GM12864 (cell line): ENCODE data around the gene SLC48A1.
"Not testable (repeated sequence)": the region's sequence is repeated elsewhere in the genome, so short reads cannot be mapped to it uniquely, and the experiment has no call there.

Experiments
- DNase-seq: peaks from one replicate; pipeline ENCODE4 v3.0.0-alpha.2; 2011; ENCODE audit warnings: low read depth
- H3K4me3 ChIP-seq: 2 replicates; pipeline ENCODE4 v1.5.1; 2011; ENCODE audit warnings: mild to moderate bottlenecking, low read depth, low read length, control low read depth
- TF ChIP-seq, protein P1 (sequence below): IDR thresholded peaks from 2 replicates; pipeline ENCODE4 v1.5.1; 2011; ENCODE audit warnings: low read depth, mild to moderate bottlenecking, moderate library complexity, low read length, control low read depth, inconsistent platforms; ENCODE audit errors: missing control alignments

Gene SLC48A1

DNA sequence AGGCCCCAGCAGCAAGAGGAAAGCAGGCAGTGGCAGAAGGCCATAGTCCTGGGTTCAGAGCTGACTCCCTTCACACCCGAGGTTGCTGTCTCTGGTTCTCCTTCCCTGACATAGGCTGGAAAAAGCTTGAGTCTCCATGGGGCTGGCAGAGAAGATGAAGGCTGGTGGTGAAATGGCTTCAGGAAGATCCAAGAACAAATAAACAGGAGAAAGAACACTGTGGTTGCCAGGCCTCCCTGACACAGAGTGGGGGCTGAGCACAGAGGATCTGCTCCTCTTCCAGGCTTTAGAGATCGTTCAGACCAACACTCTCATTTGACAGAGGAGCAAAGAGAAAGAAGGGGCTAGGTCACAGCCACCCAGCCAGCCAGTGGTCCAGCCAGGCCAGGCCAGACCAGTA lies 32.4 kb downstream of the SLC48A1 start:
- no peak for DNase-seq
- TF ChIP-seq, protein P1, sequence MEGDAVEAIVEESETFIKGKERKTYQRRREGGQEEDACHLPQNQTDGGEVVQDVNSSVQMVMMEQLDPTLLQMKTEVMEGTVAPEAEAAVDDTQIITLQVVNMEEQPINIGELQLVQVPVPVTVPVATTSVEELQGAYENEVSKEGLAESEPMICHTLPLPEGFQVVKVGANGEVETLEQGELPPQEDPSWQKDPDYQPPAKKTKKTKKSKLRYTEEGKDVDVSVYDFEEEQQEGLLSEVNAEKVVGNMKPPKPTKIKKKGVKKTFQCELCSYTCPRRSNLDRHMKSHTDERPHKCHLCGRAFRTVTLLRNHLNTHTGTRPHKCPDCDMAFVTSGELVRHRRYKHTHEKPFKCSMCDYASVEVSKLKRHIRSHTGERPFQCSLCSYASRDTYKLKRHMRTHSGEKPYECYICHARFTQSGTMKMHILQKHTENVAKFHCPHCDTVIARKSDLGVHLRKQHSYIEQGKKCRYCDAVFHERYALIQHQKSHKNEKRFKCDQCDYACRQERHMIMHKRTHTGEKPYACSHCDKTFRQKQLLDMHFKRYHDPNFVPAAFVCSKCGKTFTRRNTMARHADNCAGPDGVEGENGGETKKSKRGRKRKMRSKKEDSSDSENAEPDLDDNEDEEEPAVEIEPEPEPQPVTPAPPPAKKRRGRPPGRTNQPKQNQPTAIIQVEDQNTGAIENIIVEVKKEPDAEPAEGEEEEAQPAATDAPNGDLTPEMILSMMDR = no peak
- H3K4me3 ChIP-seq = no peak overlapping the region

DNA sequence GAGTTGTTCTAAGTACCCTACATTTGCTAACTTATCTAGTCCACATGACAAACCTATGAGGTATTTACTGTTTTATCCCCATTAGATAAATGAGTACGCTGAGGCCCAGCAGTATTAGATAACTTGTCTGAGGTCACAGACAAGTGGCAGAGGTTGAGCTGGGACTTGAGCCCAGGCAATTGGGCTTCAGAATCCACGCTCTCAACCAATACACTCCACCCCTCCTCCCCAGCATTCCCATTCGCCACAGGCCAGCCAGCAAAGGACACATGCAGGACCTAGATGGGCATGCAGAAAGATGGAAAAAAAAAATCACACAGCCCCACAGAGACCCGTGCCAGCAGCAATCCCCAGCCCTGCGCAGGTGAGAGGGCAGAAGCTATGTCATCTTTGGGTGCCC lies 34.3 kb downstream of the SLC48A1 start:
- H3K4me3 ChIP-seq = no peak overlapping the region
- TF ChIP-seq, protein P1 = no peak
- DNase-seq = no peak

GRCh38 chr12:47808050-47808449 lies 35.0 kb downstream of the SLC48A1 start:
- H3K4me3 ChIP-seq = no peak overlapping the region; the same call in 1 of the 2 replicates
- DNase-seq = no peak
- TF ChIP-seq, protein P1 = no peak

DNA sequence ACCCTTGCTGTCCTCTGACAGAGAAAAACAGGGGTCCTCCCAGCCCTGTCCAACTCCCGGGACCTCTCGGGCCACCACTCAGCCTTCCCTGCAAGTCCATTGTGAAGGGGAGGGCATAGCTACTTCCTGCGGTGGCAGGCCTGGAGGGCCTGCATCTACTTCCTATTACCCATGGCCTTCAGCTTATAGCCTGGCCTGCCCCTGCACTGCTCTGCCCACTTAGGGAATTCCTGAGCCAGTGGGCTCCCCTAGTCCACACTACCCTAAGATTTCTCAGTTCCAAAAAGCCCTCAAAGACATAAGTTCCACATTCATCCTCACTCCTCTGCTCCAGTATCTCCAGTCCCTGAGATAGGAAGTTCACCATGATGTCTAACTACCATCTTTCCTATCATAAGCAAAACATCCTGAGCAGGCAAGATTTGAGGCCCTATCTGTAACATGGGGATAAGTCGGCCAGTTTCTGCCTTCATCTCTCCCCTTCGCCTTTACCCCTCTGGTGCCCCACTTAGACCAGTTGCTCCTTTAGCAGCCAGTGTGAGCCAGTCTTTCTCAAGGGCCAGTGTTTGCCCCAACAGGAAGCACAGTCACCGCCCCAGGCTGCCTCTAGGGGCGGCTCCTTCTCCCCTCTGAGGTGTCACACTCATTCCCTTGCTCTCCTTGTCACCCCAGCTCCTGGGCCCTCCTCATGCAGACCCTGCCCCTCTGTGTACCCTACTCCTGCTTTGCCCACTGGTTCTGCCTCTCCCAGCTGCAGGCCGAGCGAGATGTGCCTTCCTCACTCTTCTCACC lies 35.7 kb downstream of the SLC48A1 start:
- no peak overlapping the region; the same call in 1 of the 2 replicates for H3K4me3 ChIP-seq
- DNase-seq = no peak

DNA sequence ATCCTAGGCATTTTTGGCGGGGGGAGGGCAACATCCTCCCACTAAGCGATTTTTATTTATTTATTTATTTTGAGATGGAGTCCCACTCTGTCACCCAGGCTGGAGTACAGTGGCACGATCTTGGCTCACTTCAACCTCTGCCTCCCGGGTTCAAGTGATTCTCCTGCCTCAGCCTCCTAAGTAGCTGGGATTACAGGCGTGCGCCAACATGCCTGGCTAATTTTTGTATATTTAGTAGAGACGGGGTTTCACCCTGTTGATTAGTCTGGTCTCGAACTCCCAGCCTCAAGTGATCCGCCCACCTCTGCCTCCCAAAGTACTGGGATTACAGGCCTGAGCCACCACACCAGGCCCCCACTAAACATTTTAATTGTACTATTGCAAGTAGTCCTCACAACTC lies 36.5 kb downstream of the SLC48A1 start:
- H3K4me3 ChIP-seq, DNase-seq: not testable (repeated sequence)

More for the DNA sequence above, 35.7 kb downstream of the SLC48A1 start:
- TF ChIP-seq, protein P1 = peak; percentile 48

DNA sequence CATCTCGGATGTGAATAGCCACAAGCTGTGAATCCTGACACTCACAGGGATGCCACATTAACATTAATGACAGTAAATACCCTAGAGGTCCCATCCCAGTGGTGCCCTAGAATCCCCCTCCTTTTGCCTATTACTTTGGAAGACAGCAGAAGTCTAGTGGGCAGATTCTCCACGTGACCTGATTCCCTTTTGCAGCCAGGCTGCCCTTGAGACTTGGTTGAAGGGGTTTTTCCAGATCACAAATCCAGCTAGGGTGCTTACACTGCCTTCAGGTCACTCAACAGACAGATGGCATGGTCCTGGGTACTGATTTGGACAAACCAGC lies 38.0 kb downstream of the SLC48A1 start:
- H3K4me3 ChIP-seq = no peak overlapping the region
- TF ChIP-seq, protein P1 = no peak
- no peak for DNase-seq

GRCh38 chr12:47811581-47812484 lies 38.8 kb downstream of the SLC48A1 start:
- H3K4me3 ChIP-seq = peak overlapping the region; percentile 43; the same call in 1 of the 2 replicates
- TF ChIP-seq, protein P1 = no peak
- no peak for DNase-seq
